ENCODE measurements around the gene SEMA6B.

The SEMA6B gene

DNA sequence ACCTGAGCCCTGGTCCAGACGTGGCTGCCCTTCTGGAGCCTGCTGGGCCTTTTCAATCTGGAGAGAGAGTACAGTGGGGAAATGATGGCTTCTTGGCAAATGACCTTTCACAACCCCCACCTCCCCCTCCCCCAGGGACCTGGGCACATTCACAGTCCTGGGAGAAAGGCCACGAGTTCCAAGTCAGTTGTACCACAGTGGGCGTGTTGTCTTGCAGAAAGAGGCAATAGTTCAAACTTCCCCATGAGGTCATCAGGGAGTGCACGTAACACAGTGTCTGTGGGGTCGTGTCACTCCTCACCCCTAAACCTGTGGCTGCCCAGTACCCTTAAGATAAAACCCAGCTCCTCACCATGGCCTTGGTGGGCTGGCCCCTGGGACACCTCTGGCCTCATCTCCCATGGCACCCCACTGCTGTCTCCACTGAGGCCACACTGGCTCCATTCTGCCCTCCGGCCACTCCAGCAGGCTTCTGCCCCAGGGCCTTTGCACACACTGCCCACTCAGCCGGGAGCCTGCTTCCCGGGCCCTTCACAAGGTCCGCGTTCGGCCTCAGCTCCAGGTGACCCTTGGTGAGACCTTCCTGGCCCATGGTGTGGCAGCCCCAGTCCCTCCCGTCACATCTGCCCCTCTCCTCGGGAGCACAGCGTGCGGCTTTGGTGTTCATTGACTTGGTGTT, 54.5 kb downstream of the SEMA6B start:
- no peak for DNase-seq (ENCODE audit: insufficient read length, low spot score)
- no peak for FAIRE-seq
- TF ChIP-seq SPI1 (IDR thresholded peaks at IDR 0.05; ENCODE audit: low read depth, low read length), result no peak
- no peak for TF ChIP-seq TAF1 (IDR thresholded peaks at IDR 0.05; ENCODE audit: low read depth, low read length)
- TF ChIP-seq POU2F2 (IDR thresholded peaks at IDR 0.05; ENCODE audit: low read depth, low read length), result no peak

DNA sequence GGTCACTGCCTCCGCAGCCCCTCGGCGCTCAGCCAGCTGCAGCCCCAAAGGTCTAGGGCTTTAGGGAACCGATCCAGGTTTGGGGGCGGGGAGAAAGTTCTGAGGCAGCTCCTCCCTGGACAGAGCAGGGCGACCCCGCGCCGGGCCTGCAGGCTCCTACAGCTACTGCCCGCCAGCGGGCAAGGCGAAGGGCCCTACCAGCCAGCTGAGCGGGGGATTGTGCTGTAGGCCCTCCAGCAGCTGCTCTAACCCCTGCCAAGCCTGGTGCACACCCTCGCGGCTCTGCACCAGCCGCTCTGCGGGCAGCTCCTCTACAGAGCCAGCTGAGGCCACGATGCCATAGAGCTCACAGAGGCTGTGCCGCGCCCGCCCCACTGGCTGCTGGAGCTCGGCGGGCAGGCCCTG, 55.2 kb downstream of the SEMA6B start:
- no peak for FAIRE-seq
- DNase-seq (ENCODE audit: insufficient read length, low spot score), result no peak
- TF ChIP-seq POLR2A (IDR thresholded peaks at IDR 0.05; ENCODE audit: low read depth, low read length), result no peak
- TF ChIP-seq PAX5 (IDR thresholded peaks at IDR 0.05; ENCODE audit: insufficient read depth, low read length, severe bottlenecking), result no peak
- no peak for TF ChIP-seq SPI1 (IDR thresholded peaks at IDR 0.05; ENCODE audit: low read depth, low read length)
- no peak for TF ChIP-seq POLR2AphosphoS5 (IDR thresholded peaks at IDR 0.05; ENCODE audit: low read depth, low read length)
- TF ChIP-seq POU2F2 (IDR thresholded peaks at IDR 0.05; ENCODE audit: low read depth, low read length), result no peak

DNA sequence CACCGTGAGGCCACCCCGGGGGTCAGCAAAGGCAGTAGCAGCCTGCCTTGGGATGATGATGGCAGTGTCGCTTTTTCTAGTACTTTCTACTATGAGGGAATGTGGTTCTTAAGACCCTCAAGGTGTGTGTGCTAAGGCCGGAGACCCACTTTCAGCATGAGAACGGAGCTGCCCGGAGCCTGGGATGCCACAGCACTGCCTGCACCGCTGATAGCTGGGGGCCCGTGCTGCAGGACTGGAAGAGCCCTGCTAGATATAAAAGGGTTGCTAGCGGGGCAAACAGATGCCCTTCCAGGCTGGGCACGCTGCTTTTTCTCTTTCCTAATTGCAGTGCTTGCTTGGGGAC, 55.7 kb downstream of the SEMA6B start:
- TF ChIP-seq TAF1 (IDR thresholded peaks at IDR 0.05; ENCODE audit: low read depth, low read length) (no peak), SPI1 (IDR thresholded peaks at IDR 0.05; ENCODE audit: low read depth, low read length) (no peak), PAX5 (IDR thresholded peaks at IDR 0.05; ENCODE audit: insufficient read depth, low read length, severe bottlenecking) (no peak), POLR2A (IDR thresholded peaks at IDR 0.05; ENCODE audit: low read depth, low read length) (no peak), POU2F2 (IDR thresholded peaks at IDR 0.05; ENCODE audit: low read depth, low read length) (no peak), POLR2AphosphoS5 (IDR thresholded peaks at IDR 0.05; ENCODE audit: low read depth, low read length) (no peak)
- DNase-seq (ENCODE audit: insufficient read length, low spot score) (no peak), FAIRE-seq (no peak)

DNA sequence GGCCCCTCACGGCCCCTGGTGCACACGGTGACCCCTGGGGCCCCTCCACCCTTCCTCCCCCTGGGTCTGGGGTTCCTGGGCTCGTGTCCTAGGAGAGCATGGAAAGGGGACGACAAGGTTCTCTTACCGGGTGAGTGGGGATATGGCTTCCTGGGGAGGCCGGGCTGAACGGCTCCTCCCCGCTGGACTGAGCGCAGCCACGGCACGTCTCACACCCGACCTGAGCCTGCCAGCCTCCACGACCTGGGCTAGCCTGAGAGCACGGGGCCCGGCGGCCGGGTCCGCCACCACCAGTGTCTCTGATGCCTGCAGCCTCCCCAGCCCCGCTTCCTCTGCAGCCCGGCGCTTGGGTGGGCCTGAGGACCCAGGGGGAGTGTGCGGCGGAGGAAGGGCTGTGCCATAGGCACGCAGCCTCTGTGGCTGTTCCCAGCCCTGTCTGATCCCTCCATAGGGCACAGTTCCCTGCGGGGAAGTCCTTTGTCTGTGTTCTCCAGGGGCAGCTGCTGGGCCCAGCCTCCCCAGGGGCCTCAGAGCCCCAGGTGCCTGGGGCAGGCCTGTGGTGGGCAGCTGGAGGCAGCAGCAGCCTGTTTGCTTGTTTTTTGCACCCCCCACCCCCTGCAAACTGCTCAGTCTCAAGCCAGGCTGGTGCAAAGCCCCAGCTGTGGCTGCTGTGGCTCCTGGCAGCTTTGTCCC, 56.2 kb downstream of the SEMA6B start:
- DNase-seq (ENCODE audit: insufficient read length, low spot score), result no peak
- TF ChIP-seq PAX5 (IDR thresholded peaks at IDR 0.05; ENCODE audit: insufficient read depth, low read length, severe bottlenecking) (no peak), SPI1 (IDR thresholded peaks at IDR 0.05; ENCODE audit: low read depth, low read length) (no peak), POLR2AphosphoS5 (IDR thresholded peaks at IDR 0.05; ENCODE audit: low read depth, low read length) (no peak), POLR2A (IDR thresholded peaks at IDR 0.05; ENCODE audit: low read depth, low read length) (no peak)
- FAIRE-seq, result no peak

DNA sequence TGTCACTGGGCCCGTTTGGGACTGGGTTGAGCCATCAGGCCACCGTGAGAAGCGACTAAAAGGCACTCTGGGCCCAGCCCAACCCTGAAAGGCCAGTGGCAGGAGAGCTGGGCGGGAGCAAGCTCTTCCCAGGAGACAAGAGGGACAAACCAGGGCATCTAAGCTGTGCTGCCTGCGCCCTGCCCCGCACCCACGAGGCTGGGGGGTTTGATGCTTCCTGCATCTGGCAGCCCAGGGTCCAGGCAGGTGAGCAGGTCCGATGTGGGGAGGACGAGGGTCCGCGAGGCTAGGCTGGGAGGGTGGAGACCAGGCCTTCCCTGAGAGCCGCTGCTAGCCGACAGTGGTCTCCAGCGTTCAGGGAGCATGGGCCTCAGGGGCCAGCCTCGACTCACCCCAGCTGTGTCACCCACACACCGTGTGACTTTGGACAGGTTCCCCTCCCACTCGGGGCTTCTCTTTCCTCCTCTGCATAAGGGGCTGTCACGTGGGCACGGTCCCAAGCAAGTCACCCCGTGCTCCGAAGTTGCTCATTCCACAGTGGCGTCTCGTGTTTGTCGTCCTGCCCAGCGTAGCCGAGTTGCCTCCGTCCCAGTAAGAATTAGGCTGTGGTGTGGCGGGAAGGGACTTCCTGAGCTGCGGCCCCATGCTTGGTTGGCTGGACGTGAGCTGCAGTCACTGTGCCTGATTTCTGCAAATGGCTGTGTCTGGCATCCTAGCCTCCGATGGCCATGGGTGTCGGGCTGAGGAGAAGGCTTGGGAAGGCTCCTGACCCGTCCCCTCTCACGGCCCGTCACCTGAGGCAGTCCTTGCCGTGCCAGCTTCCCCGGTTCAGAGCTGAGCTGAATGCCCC, 57.0 kb downstream of the SEMA6B start:
- TF ChIP-seq PAX5 (IDR thresholded peaks at IDR 0.05; ENCODE audit: insufficient read depth, low read length, severe bottlenecking), result no peak
- DNase-seq (ENCODE audit: insufficient read length, low spot score), result no peak
- no peak for FAIRE-seq

DNA sequence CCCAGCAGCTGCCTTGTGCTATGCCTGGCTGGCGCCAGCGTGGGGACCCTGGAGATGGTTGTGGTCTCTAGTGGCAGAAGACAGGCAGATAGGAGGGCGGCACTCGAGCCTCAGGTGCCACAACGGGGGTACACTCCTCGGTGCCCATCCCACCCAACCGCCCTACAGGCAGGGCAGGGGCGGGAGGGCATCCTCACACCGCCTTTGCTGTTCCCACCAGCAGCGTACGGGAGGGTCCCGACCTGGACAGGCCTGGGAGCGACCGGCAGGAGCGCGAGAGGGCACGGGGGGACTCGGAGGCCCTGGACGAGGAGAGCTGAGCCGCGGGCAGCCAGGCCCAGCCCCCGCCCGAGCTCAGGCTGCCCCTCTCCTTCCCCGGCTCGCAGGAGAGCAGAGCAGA, 57.8 kb downstream of the SEMA6B start:
- DNase-seq (ENCODE audit: insufficient read length, low spot score) (no peak), FAIRE-seq (no peak)
- TF ChIP-seq POU2F2 (IDR thresholded peaks at IDR 0.05; ENCODE audit: low read depth, low read length) (no peak), POLR2AphosphoS5 (IDR thresholded peaks at IDR 0.05; ENCODE audit: low read depth, low read length) (no peak), POLR2A (IDR thresholded peaks at IDR 0.05; ENCODE audit: low read depth, low read length) (no peak), TAF1 (IDR thresholded peaks at IDR 0.05; ENCODE audit: low read depth, low read length) (no peak), SPI1 (IDR thresholded peaks at IDR 0.05; ENCODE audit: low read depth, low read length) (no peak), PAX5 (IDR thresholded peaks at IDR 0.05; ENCODE audit: insufficient read depth, low read length, severe bottlenecking) (no peak)

DNA sequence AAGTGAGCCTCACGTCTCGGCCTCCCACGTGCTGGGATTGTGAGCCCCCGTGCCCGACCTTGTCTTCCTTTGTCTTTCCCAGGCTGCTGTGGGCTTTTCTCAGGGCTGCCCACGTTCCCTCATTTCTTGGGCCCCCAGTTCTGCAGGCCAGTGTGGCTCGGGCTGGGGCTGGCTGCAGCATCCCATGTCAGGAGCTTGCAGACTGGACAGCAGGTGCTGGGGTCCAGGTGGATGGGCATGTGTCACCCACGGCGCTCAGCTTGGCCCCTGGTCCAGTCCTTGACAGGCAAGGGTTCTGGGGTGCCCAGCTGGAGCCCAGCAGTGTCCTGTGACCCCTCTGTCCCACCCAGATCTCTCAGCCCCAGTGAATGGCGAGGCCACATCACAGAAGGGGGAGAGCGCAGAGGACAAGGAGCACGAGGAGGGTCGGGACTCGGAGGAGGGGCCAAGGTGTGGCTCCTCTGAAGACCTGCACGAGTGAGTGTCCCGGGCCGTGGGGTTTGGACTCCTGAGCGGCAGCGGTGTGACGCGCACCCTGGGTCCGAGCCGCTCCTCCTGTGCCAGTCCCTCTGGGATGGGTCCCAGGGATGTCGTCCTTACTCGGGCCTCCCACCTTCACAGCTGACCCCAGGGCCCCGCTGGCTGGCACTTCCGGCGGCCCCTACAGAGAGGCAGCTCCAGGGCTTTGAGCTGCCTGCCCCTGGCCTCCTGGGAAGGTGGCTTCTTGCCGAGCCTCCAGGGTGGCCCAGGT, 58.5 kb downstream of the SEMA6B start:
- FAIRE-seq (no peak), DNase-seq (ENCODE audit: insufficient read length, low spot score) (no peak)
- TF ChIP-seq PAX5 (IDR thresholded peaks at IDR 0.05; ENCODE audit: insufficient read depth, low read length, severe bottlenecking) (no peak), SPI1 (IDR thresholded peaks at IDR 0.05; ENCODE audit: low read depth, low read length) (no peak), TAF1 (IDR thresholded peaks at IDR 0.05; ENCODE audit: low read depth, low read length) (no peak), POU2F2 (IDR thresholded peaks at IDR 0.05; ENCODE audit: low read depth, low read length) (no peak), POLR2AphosphoS5 (IDR thresholded peaks at IDR 0.05; ENCODE audit: low read depth, low read length) (no peak), POLR2A (IDR thresholded peaks at IDR 0.05; ENCODE audit: low read depth, low read length) (no peak)

DNA sequence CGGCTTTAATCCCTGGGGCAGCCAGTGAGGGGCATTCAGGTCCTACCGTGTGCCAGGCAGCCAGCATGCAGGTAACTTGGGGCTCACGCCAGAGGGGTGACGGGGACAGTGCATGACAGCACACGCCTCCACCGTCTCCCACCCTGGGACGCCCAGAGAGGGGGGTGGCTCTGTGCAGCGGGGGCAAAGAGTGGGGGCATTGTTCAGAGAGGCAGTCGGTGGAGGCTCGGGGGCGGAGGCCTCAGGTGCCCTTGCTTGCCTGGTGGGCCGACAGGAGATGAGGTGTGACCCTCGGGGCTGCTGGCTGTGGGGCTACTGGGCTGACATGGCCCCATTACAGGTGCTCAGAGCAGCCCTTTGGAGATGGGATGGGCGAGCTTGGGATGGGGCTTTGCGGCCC, 59.6 kb downstream of the SEMA6B start:
- DNase-seq (ENCODE audit: insufficient read length, low spot score), result no peak
- TF ChIP-seq POLR2AphosphoS5 (IDR thresholded peaks at IDR 0.05; ENCODE audit: low read depth, low read length), result no peak
- TF ChIP-seq POU2F2 (IDR thresholded peaks at IDR 0.05; ENCODE audit: low read depth, low read length), result no peak
- no peak for TF ChIP-seq POLR2A (IDR thresholded peaks at IDR 0.05; ENCODE audit: low read depth, low read length)
- no peak for TF ChIP-seq SPI1 (IDR thresholded peaks at IDR 0.05; ENCODE audit: low read depth, low read length)
- TF ChIP-seq PAX5 (IDR thresholded peaks at IDR 0.05; ENCODE audit: insufficient read depth, low read length, severe bottlenecking), result no peak
- no peak for TF ChIP-seq TAF1 (IDR thresholded peaks at IDR 0.05; ENCODE audit: low read depth, low read length)
- FAIRE-seq, result no peak

DNA sequence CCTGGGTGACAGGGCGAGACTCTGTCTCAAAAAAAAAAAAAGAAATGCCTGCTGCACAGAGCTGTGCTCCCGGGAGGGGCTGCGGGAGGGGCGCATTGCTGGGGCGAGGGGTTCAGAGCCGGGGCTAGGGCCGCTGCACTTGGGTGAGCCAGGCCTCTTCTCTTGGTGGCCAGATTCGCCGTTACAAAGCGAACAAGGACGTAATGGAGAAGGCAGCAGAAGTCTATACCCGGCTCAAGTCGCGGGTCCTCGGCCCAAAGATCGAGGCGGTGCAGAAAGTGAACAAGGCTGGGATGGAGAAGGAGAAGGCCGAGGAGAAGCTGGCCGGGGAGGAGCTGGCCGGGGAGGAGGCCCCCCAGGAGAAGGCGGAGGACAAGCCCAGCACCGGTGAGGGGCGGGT, 60.2 kb downstream of the SEMA6B start:
- FAIRE-seq, result no peak
- TF ChIP-seq TAF1 (IDR thresholded peaks at IDR 0.05; ENCODE audit: low read depth, low read length) (no peak), PAX5 (IDR thresholded peaks at IDR 0.05; ENCODE audit: insufficient read depth, low read length, severe bottlenecking) (no peak), SPI1 (IDR thresholded peaks at IDR 0.05; ENCODE audit: low read depth, low read length) (no peak), POLR2A (IDR thresholded peaks at IDR 0.05; ENCODE audit: low read depth, low read length) (no peak), POU2F2 (IDR thresholded peaks at IDR 0.05; ENCODE audit: low read depth, low read length) (no peak), POLR2AphosphoS5 (IDR thresholded peaks at IDR 0.05; ENCODE audit: low read depth, low read length) (no peak)
- no peak for DNase-seq (ENCODE audit: insufficient read length, low spot score)
